Tongue (tissue), 2 donors: ENCODE measurements around the gene PHKG2. TPM values are rescaled to one million over a fixed set of nuclear protein-coding genes. Genes with fewer than 3 reads are reported as not detected.

Source experiments
- DNase-seq: peaks from one replicate; pipeline ENCODE4 v3.0.0-alpha.2; 2015
- total RNA-seq: library from RNA; depleted of rRNA; stranded (reverse); fragments of >200 nt; gene quantifications from one replicate; pipeline ENCODE4 v1.2.3, GENCODE V29; 2014

PHKG2 gene
- total RNA-seq, 1 donor from 2014 or later: 9.3 TPM

DNA sequence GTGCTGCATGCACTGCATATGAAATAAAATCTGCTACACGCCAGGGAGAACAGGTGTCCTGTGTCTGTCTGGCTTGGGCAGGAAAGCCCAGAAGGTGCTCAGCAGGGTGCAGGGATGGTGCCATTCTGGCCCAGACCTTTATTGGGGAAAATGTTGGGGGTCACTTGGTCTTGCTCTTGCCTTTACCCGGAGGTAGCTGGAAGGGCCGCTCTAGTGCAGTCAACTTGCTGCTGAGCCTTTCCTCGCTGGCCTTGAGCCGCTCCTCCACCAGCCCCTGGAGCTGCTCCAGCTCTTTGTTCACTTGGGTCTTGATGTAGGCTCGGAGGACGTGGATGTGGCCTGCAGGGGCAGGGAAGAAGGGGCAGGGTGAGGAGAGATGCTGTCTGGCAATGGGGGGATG lies 9.1 kb downstream of the PHKG2 start:
- no peak for DNase-seq

DNA sequence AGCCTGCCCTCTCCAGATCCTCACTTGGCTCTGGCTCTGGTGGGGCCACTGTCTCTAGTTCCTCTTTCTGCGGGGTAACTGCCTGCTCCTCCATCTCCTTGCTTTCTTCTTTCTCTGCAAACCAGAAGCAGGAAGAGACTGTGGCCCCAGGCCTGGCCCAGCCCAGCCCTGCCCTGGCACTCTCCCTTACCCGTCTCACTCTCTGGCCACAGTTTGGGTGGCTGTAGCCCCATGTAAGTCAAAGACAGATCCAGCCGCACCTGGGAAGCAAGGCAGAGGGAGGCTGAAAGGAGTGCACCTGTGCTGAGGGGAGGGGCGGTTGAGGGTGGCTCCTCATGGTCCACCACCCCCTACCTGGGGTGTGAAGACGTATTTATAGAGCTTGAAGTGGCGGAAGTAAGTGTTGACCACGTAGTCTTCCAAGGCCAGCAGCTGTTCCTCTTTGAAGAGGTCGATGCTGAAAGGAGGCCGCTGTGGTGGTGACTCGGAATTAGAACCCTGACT lies 10.8 kb downstream of the PHKG2 start:
- DNase-seq: no peak

DNA sequence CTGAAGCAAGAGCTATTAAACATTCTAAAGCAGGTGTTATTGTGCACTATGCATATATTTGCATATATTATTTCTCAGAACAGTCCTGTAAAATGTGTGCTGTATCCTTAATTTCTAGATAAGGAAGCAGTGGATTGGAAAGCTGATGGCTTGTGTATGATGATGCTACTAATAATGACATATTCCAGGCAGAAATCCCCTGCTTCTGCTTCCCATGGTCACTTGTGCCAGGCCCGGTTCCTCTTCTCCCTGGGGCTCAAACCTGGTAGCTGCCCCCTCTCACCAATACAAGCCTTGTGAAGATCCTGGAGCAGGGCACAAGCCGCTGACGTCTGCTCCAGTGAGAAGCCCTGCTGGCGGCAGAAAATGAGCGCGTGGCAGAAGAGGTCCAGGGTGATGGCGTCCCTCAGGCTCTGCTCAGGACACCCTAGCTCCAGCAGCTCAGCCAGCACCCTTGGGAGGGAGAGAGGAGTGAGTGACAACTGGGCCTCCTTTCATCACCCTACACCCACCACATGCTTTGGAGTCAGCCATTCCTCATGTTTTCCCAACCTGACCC lies 11.9 kb downstream of the PHKG2 start:
- DNase-seq: no peak

DNA sequence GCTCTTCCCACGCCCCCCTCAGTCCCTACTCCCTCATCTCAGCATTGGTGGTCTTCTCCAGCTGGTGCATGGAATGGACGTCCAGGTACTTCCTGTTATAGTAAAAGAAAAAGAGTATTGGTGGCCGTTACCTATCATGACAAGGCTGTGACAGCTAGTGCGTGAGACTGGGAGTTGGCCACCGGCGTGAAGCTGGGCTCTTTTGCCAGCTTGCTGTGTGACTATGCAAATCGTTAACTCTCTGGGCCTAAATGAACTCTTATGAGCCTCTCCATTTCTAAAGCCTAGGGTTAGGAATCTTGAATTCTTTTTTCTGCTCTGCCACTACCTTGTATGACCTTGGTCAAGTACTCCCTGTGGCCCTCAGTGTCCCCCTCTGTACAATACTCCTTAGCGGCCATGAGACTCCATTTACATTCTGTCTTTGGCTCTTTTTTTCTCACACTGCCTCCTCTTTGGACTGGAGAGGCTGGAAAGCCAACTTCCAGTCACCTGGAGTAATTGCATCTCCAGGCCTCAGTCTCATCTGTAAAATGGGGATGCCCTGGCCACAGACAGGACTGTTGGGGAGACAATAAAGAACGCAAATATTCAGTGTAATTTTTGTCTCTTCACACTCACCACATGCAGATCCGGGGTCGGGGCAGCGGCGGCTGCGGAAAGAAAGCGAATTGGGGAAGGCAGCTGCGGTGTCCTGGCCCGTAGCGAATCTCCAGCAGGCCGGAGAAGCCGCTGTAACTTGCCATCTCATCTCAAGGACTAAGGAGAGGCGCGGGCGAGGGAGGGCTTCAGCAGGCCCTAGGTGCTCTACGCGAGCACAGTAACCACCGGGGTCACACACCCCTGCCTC lies 12.6 kb downstream of the PHKG2 start:
- no peak for DNase-seq

DNA sequence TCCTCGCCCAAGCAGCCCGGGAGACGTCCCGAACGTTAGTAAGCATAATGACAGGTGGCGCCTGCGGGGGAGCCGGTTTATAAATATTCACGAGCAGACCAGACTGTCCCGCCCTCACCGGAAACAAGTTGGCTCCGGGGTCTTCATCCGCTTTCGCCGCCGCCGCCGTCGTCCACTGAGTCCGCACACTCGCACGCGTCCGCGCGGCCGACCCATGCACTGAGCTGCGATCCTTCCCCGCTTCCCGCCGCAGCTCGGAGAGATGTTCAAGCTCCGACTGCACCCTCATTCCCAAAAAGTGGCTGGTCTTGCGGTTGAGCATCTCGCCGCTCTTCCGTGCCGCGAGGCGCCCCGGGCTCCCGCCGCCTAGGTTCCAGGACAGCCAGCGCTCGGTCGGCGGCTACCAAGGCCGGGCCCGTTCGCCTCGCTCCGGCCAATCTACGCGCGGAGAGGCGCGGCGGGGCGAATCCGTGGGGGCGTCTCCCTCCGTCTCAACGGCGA lies 13.3 kb downstream of the PHKG2 start:
- DNase-seq: peak; percentile 56

DNA sequence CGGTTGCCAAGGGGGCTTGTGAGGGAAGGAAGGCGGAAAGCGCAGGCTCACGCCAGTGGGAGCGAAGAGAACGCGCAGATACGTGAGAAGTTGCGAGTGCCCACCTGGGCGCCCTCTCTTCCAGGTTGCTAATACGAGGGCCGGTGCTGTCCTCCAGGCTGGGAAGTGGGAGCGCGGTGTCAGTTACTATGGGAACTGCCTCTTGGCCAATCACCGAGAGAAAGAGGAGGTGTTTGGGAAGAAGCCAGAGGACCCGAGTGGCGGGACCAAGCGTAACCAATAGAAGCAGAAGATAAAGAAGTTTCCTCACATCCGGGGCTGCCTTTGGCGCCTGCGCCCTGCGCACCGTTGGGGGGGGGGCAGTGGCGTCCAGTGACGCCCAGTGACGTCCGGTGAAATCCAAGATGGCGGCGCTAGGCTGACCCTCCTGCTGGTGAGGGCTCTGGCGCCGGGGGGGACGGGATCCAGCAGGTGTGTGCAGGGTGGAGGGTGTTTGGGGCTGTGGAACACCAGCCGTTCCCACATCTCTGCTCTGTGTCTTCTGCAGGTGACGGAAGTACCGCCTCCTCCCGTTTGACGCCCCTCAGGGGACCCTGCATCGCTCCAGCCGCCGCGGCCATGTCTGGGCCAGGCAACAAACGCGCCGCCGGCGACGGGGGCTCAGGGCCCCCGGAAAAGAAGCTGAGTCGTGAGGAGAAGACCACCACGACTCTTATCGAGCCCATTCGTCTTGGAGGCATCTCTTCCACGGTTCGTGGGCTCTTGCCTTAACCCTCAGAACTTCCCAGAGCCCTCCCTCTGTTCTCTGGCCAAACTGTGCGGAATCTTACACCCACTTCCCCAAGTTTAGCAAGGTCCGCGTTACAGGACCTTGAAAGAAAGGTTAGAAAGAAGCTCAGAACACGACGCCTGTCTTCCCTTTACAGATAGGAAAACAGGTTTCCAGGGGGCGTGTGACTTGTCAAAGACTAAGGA lies 14.0 kb downstream of the PHKG2 start, which contains the start of the genes CFAP119 and RNF40:
Gene CFAP119, minus strand, starts transcription at position 135 of the 975 bp plus-strand sequence. CDS start 314 bp downstream, outside the sequence.
Gene RNF40, plus strand, starts transcription at position 395 of the 975 bp plus-strand sequence. Its CDS starts 224 bp downstream, at position 619.
- peak; percentile 99 for DNase-seq

DNA sequence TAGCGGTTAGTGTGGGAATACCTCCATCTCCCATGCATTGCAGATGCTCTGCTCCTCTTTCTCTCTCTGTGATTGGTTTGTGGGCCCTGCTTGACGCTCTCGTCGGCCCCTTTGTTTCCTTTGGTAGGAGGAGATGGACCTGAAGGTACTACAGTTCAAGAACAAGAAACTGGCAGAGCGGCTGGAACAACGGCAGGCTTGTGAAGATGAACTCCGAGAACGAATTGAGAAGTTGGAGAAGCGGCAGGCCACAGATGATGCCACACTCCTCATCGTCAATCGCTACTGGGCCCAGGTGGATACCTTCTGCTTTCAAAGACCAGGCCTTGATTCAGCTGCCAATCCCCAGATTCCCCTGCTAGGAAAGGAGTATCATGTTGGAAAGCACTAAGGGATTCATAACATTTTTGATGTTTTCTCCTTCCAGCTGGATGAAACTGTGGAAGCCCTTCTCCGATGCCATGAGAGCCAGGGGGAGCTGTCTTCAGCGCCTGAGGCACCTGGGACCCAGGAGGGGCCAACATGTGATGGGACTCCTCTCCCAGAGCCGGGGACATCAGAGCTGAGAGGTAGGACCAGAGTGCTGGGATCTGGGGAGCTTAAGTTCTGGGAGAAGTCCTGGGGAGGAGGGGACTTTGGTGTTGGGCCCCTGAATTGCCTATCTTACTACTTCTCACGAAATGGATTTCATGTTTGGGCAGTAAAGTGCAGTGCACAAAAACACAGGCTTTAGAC lies 14.9 kb downstream of the PHKG2 start:
- DNase-seq: no peak

DNA sequence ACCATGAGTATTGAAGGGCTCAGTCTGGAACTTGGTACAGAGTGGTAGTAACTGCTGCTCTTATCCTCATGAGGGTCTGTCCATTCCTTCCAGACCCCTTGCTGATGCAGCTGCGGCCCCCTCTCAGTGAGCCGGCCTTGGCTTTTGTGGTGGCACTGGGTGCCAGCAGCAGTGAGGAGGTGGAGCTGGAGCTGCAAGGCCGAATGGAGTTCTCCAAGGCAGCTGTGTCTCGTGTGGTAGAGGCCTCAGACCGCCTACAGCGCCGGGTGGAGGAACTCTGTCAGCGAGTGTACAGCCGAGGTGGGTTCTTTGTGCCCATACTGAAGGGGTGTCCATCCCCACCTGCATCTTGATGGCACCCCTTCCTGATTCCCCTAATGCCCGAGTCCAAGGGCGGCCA lies 15.9 kb downstream of the PHKG2 start:
- DNase-seq: no peak

DNA sequence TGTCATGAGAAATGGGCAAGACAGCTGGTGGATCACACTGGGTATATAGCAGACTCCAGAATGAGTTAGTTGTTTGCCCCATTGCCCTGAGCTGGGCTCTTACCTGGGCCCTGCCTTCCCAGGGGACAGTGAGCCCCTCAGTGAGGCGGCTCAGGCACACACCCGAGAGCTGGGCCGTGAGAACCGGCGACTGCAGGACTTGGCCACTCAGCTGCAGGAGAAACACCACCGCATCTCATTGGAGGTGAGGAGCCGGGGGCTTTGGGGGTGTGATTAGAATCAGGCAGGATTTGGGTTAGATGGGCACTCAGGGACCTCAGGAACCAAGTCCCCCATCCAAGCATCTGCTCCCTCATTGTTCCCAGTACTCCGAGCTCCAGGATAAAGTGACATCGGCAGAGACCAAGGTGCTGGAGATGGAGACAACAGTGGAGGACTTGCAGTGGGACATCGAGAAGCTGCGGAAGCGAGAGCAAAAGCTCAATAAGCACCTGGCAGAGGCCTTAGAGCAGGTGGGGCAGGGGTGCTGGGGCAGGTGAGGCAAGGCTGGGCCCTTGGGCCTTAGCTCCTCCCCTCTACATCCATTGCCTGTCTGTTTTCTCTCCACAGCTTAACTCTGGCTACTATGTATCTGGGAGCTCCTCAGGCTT lies 16.7 kb downstream of the PHKG2 start:
- no peak for DNase-seq

DNA sequence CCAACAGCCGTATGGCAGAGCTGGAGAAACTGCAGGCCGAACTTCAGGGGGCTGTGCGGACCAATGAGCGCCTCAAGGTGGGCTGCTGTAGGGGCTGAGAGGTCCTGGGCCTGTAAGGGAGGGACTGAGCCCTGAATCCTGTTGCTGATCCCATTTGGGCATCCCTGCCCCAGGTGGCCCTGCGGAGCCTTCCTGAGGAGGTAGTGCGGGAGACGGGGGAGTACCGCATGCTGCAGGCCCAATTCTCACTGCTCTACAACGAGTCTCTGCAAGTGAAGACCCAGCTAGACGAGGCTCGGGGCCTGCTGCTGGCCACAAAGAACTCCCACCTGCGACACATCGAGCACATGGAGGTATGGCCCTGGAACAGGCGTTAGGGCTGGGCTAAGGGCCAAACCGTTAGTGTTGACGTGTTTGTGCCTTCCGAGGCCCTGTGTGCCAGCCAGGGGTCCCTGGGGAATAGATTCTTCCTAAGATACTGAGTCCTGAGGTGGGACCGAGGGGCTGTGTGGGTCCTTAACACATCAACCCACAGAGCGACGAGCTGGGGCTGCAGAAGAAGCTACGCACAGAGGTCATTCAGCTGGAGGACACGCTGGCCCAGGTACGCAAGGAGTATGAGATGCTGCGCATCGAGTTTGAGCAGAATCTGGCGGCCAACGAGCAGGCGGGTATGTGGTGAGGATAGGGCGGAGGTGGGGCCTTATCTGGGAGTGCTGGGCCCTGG lies 18.1 kb downstream of the PHKG2 start:
- no peak for DNase-seq

DNA sequence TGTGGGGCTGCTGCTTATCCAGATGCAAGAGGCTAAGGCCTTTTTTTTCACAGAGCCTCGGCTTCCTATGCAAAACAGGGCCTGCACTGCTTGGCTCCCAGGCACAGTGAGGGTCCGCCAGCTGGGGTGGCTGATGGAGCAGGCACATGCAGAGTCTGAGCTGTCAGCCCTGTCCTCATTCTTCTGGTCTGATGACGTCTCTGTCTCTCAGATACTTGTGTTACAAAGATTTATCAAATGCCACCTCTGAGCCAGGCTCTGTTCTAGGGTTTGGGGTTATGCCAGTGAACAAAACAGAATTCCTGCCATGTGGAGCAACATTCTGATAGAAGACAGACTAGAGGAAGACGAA lies 18.7 kb downstream of the PHKG2 start:
- DNase-seq: no peak

DNA sequence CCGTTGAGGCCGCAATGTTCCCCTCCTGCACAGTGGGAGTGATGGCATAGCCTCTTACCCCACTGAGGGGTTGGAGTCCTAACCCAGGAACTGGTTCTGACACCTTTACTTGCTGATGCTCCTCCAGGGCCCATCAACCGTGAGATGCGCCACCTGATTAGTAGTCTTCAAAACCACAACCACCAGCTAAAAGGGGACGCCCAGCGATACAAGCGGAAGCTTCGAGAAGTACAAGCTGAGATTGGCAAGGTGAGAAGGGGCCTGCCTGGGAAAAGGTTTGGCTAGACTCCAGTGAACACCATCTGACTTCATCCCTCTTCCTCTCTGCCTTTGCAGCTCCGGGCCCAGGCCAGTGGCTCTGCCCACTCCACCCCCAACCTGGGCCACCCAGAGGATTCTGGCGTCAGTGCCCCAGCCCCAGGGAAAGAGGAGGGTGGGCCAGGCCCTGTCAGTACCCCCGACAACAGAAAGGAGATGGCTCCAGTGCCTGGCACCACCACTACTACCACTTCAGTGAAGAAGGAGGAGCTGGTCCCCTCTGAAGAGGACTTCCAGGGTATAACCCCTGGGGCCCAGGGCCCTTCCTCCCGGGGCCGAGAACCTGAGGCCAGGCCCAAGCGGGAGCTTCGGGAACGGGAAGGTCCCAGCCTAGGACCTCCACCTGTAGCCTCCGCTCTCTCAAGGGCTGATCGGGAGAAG lies 19.7 kb downstream of the PHKG2 start:
- no peak for DNase-seq

DNA sequence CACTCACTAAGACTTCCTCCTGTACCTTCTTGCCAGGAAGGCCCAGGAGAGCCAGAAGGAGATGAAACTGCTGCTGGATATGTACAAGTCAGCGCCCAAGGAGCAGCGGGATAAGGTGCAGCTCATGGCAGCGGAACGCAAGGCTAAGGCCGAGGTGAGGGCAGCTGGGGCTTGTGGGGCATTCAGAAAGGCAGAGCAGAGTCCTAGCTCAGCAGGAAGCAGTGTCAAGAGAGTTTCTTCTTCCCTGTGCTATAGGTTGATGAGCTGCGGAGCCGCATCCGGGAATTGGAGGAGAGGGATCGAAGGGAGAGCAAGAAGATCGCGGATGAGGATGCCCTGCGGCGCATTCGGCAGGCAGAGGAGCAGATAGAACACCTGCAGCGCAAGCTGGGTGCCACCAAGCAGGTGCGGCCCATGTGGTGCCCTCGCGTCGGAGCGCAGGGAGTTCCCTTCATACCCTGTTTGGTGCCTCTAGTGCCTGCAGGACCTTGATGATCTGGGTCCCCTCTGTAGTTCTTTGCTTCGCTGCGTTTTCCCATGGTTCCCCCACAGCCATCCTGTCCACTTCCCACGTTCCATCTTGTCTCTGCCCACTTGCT lies 20.5 kb downstream of the PHKG2 start:
- DNase-seq: no peak

DNA sequence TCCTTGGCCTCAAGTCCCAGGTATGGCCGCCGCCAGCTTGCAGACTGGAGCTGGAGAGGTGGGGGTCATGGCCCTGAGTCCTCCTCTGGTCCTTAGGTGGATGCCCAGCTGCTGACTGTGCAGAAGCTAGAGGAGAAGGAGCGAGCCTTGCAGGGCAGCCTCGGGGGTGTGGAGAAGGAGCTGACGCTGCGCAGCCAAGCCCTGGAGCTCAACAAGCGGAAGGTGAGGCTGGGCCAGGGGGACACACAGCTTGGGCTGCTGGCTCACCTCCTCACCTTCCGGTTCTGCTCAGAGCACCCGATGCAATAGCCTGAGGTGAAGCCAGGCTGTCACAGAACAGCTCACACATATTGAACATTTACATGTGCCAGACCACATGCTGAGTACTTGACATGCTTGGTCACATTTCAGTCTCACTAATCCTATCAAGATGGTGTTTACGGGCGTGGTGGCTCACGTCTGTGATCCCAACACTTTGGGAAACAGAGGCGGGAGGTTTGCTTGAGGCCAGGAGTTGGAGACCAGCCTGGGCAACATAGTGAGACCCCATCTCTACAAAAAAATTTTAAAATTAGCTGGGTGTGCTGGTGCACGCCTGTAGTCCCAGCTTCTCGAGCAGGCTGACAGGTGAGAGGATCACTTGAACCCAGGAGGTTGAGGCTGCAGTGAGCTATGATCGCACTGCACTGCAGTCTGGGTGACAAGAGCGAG lies 21.3 kb downstream of the PHKG2 start:
- DNase-seq: no peak

DNA sequence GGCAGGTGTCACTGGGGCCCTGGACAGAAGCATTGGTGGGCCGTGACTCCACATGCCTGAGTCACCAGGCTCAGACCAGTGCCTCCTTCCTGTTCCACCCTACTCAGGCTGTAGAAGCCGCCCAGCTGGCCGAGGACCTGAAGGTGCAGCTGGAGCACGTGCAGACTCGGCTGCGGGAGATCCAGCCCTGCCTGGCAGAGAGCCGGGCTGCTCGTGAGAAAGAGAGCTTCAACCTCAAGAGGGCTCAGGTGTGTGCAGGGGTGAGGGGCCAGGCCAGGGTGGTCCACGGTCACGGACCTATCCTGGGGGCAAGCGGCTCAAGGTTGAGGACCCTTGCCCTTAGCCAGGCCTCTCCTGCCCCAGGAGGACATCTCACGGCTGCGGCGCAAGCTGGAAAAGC lies 23.5 kb downstream of the PHKG2 start:
- no peak for DNase-seq

DNA sequence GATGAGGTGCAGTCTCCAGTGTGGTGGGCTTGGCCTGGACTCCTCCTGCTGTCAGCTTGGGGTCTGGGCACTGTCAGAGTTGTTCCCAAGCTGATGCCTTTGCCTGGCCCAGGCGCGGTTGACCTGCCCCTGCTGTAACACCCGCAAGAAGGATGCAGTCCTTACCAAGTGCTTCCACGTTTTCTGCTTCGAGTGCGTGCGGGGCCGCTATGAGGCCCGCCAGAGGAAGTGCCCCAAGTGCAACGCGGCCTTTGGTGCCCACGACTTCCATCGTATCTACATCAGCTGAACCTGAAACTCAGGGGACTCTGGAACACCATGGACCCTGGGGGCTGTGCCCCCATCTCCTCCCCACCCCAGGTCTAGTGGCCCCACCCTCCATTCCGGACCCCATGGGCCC lies 25.6 kb downstream of the PHKG2 start:
- DNase-seq: no peak

DNA sequence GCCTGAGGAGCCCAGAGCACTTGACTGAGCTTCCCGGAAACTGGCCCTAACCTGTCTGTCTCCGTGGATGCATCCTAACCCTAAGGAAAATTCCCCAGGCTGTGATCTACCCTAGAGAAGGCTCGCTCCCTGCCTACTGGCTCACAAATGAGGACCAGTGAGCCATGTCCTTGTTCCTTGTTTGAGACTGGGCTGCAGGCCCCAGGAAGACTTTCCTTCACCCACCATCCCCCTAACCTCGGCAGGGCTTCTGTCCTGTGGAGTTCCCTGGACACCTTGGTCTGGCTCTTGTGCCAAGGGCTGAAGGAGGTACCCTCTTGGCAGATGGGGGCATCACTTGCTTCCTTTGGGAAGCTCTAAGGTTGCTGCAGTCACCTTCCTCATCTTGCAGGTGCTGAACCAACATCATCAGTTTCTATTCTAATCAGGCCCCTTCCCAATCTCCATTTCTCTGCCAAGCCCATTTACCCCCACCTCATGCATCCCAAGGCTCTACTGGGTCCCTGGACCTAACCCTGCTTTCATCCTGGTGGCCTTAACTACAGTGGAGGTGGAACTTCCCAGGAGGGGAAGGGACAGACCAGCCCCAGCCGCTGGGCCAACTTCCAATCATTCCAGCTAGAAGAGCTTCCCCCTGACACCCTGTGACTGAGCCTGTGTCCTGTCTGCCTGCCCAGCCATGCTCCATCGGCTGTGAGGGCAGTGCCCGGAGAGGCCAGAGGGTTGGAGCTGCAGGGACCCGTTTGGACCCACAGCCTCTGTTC lies 26.3 kb downstream of the PHKG2 start:
- DNase-seq: no peak

DNA sequence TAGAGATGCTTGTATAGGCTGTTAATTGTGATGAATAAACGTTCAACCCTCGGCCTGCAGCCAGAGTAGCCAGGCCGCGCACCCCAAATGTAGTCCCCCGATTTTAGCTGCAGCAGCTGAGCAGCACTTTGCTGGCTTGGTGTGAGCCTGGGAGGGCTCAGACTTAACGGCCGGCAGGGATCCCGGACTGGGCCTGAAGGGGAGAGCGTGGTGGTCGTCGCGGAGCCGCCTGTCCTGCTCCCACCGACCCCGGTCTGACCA lies 26.8 kb downstream of the PHKG2 start:
- DNase-seq: no peak
